Astrocyte (in vitro differentiated cells and primary cell): ENCODE measurements around the gene LTBP3. TPM values are rescaled to one million over a fixed set of nuclear protein-coding genes. Genes with fewer than 3 reads are reported as not detected.
A peak's percentile ranks its signal among the peaks of the same experiment; 100 is the strongest.

Source experiments
- DNase-seq: peaks from one replicate; pipeline ENCODE4 v3.0.0-alpha.2; 2010; ENCODE audit warnings: low read depth
- FAIRE-seq: peaks from 2 replicates; lab custom pipeline; 2011; peaks lifted over from hg19 to GRCh38; lab: Jason Lieb, UNC
- H2AFZ ChIP-seq: 2 replicates; pipeline ENCODE4 v1.6.0; 2012; ENCODE audit warnings: low read depth, low read length, inconsistent platforms
- H3K27ac ChIP-seq: 2 replicates; pipeline ENCODE4 v1.5.1; 2011; ENCODE audit warnings: low read depth, low read length, inconsistent platforms
- H3K27me3 ChIP-seq: 2 replicates; pipeline ENCODE4 v1.6.0; 2011; ENCODE audit warnings: low read length, inconsistent platforms; ENCODE audit not compliant: insufficient read depth
- H3K36me3 ChIP-seq: 2 replicates; pipeline ENCODE4 v1.5.1; 2011; ENCODE audit warnings: low read length, inconsistent platforms; ENCODE audit not compliant: insufficient read depth
- H3K4me1 ChIP-seq: 2 replicates; pipeline ENCODE4 v1.5.1; 2011; ENCODE audit warnings: low read length, inconsistent platforms; ENCODE audit not compliant: insufficient read depth
- H3K4me2 ChIP-seq: 2 replicates; pipeline ENCODE4 v1.6.0; 2012; ENCODE audit warnings: low read length, inconsistent platforms
- H3K4me3 ChIP-seq: 2 replicates; pipeline ENCODE4 v1.5.1; 2011; ENCODE audit warnings: low read depth, mild to moderate bottlenecking, low read length, inconsistent platforms; ENCODE audit not compliant: insufficient read depth
- H3K79me2 ChIP-seq: 2 replicates; pipeline ENCODE4 v1.6.0; 2012; ENCODE audit warnings: mild to moderate bottlenecking, low read length, inconsistent platforms; ENCODE audit not compliant: insufficient read depth
- H3K9ac ChIP-seq: 2 replicates; pipeline ENCODE4 v1.6.0; 2012; ENCODE audit warnings: mild to moderate bottlenecking, low read length, inconsistent platforms
- H3K9me3 ChIP-seq: 2 replicates; pipeline ENCODE4 v1.5.1; 2012; ENCODE audit warnings: low read depth, mild to moderate bottlenecking, low read length, inconsistent platforms; ENCODE audit not compliant: insufficient read depth
- H4K20me1 ChIP-seq: 2 replicates; pipeline ENCODE4 v1.6.0; 2012; ENCODE audit warnings: low read length, inconsistent platforms; ENCODE audit not compliant: insufficient read depth
- H3K27ac Mint-ChIP-seq: one replicate; pipeline ENCODE4 v1.8.0; 2021; ENCODE audit warnings: mild to moderate bottlenecking, mixed read lengths; ENCODE audit not compliant: unreplicated experiment
- H3K27me3 Mint-ChIP-seq: one replicate; pipeline ENCODE4 v1.8.0; 2021; ENCODE audit warnings: low read depth, mixed read lengths; ENCODE audit not compliant: unreplicated experiment
- H3K36me3 Mint-ChIP-seq: one replicate; pipeline ENCODE4 v1.8.0; 2021; ENCODE audit warnings: low read depth, mixed read lengths; ENCODE audit not compliant: unreplicated experiment
- H3K4me1 Mint-ChIP-seq: one replicate; pipeline ENCODE4 v1.8.0; 2021; ENCODE audit warnings: low read depth, mixed read lengths; ENCODE audit not compliant: unreplicated experiment
- H3K4me3 Mint-ChIP-seq: one replicate; pipeline ENCODE4 v1.8.0; 2021; ENCODE audit warnings: mild to moderate bottlenecking, moderate library complexity, mixed read lengths; ENCODE audit not compliant: unreplicated experiment
- H3K9me3 Mint-ChIP-seq: one replicate; pipeline ENCODE4 v1.8.0; 2021; ENCODE audit warnings: mild to moderate bottlenecking, mixed read lengths; ENCODE audit not compliant: unreplicated experiment
- EZH2 ChIP-seq: IDR thresholded peaks from 2 replicates; pipeline ENCODE4 v1.6.1; 2012; ENCODE audit warnings: mild to moderate bottlenecking, low read length, inconsistent platforms; ENCODE audit not compliant: insufficient read depth
- total RNA-seq: library from RNA; stranded (reverse); gene quantifications from 2 replicates; pipeline ENCODE4 v1.2.1, GENCODE V29; 2021
- TF ChIP-seq, protein P1 (sequence below): IDR thresholded peaks from 2 replicates; pipeline ENCODE4 v1.5.1; 2011; ENCODE audit warnings: low read depth, mild to moderate bottlenecking, inconsistent platforms, low read length, moderate library complexity; ENCODE audit not compliant: insufficient read depth

LTBP3 gene
- total RNA-seq, 1 donor from 2014 or later, result 33.2 TPM

DNA sequence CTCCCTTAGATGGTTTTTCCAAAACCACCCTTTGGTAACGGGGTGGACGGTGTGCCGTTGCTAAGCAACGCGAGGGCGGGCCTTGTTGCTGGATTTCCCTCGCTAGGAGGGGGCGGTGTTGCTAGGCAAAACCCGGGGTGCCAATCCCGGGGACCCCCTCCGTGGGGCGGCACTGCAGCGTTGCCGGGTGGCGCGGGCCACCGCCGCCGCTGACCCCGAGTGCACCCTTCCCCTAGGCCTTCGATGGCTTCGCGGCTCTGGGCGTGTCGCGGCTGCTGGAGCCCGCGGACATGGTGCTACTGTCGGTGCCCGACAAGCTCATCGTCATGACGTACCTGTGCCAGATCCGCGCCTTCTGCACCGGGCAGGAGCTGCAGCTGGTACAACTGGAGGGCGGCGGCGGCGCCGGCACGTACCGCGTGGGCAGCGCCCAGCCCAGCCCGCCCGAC is 26.6 kb upstream of the LTBP3 start:
- Mint-ChIP-seq H3K9me3 (peaks cover 3% of the 10 kb centered on the region), H3K4me1 (peaks cover 6% of the 10 kb centered on the region), H3K36me3 (peaks cover 15% of the 10 kb centered on the region), H3K27ac (no peak overlapping the region), H3K4me3 (no peak overlapping the region), H3K27me3 (peaks cover 44% of the 10 kb centered on the region)
- Histone ChIP-seq H2AFZ (no peak overlapping the region), H3K27ac (no peak overlapping the region), H3K9me3 (no peaks in the 10 kb centered on the region), H3K9ac (no peak overlapping the region), H3K4me2 (peak overlapping the region; percentile 48), H3K27me3 (peaks cover 5% of the 10 kb centered on the region), H3K4me3 (no peak overlapping the region), H3K36me3 (no peaks in the 10 kb centered on the region), H4K20me1 (peaks cover 45% of the 10 kb centered on the region), H3K79me2 (no peaks in the 10 kb centered on the region), H3K4me1 (peaks cover 7% of the 10 kb centered on the region)
- no peak for TF ChIP-seq EZH2
- TF ChIP-seq, protein P1, sequence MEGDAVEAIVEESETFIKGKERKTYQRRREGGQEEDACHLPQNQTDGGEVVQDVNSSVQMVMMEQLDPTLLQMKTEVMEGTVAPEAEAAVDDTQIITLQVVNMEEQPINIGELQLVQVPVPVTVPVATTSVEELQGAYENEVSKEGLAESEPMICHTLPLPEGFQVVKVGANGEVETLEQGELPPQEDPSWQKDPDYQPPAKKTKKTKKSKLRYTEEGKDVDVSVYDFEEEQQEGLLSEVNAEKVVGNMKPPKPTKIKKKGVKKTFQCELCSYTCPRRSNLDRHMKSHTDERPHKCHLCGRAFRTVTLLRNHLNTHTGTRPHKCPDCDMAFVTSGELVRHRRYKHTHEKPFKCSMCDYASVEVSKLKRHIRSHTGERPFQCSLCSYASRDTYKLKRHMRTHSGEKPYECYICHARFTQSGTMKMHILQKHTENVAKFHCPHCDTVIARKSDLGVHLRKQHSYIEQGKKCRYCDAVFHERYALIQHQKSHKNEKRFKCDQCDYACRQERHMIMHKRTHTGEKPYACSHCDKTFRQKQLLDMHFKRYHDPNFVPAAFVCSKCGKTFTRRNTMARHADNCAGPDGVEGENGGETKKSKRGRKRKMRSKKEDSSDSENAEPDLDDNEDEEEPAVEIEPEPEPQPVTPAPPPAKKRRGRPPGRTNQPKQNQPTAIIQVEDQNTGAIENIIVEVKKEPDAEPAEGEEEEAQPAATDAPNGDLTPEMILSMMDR, result no peak
- DNase-seq (no peak), FAIRE-seq (no peak)

DNA sequence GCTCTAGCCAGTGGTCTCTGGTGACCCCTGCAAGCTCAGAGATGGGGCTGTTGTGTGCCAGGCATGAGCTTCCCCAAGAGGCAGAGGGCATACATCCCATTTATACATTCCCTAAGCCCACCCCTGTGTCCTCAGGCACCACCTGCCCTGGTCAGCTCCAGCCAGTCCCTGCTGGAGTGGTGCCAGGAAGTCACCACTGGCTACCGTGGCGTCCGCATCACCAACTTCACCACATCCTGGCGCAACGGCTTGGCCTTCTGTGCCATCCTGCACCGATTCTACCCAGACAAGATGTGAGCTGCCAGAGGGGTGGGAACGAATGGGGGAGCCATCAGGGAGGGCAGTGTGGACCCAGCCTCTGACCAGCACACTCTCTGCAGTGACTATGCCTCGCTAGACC is 25.9 kb upstream of the LTBP3 start:
- Histone ChIP-seq H3K27ac (no peak overlapping the region), H2AFZ (no peak overlapping the region), H3K4me2 (peak overlapping the region; percentile 48), H3K36me3 (no peaks in the 10 kb centered on the region), H3K4me3 (no peak overlapping the region), H4K20me1 (peaks cover 50% of the 10 kb centered on the region), H3K79me2 (no peaks in the 10 kb centered on the region), H3K4me1 (peaks cover 7% of the 10 kb centered on the region), H3K27me3 (peaks cover 5% of the 10 kb centered on the region), H3K9me3 (no peaks in the 10 kb centered on the region), H3K9ac (no peak overlapping the region)
- Mint-ChIP-seq H3K4me3 (no peak overlapping the region), H3K9me3 (peaks cover 3% of the 10 kb centered on the region), H3K4me1 (peaks cover 6% of the 10 kb centered on the region), H3K27ac (no peak overlapping the region), H3K27me3 (peaks cover 45% of the 10 kb centered on the region), H3K36me3 (peaks cover 15% of the 10 kb centered on the region)
- no peak for TF ChIP-seq EZH2
- TF ChIP-seq, protein P1, result no peak
- no peak for DNase-seq
- no peak for FAIRE-seq

DNA sequence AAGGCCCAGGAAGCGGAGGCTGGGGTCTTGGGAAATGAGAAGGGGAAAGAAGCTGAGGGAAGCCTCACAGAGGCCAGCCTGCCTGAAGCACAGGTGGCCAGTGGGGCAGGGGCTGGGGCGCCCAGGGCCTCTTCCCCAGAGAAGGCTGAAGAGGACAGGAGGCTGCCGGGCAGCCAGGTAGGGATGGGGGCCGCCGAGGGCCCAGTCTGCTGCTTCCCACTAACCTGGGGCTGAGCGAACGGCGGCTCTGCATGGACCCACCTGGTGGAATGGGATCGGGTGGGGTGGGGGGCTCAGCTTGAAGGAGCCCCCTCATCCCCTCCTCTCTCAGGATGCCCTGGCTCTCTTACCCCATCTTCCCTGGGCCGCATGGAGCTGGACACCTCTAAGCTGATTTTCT is 25.4 kb upstream of the LTBP3 start:
- H3K9me3 ChIP-seq, result no peaks in the 10 kb centered on the region
- H3K27me3 ChIP-seq, result peaks cover 5% of the 10 kb centered on the region
- no peak overlapping the region for H3K4me2 ChIP-seq
- H3K36me3 ChIP-seq, result no peaks in the 10 kb centered on the region
- peaks cover 50% of the 10 kb centered on the region for H4K20me1 ChIP-seq
- Mint-ChIP-seq H3K9me3 (peaks cover 3% of the 10 kb centered on the region), H3K27me3 (peaks cover 46% of the 10 kb centered on the region), H3K4me3 (no peak overlapping the region), H3K4me1 (peaks cover 6% of the 10 kb centered on the region), H3K27ac (no peak overlapping the region), H3K36me3 (peaks cover 15% of the 10 kb centered on the region)
- H3K27ac ChIP-seq, result no peak overlapping the region
- no peaks in the 10 kb centered on the region for H3K79me2 ChIP-seq
- H3K9ac ChIP-seq, result no peak overlapping the region
- no peak overlapping the region for H3K4me3 ChIP-seq
- H2AFZ ChIP-seq, result no peak overlapping the region
- FAIRE-seq, result no peak
- DNase-seq, result no peak
- H3K4me1 ChIP-seq, result peaks cover 7% of the 10 kb centered on the region
- TF ChIP-seq EZH2, result no peak
- TF ChIP-seq, protein P1, result no peak
